ENCODE measurements around the gene ANTXR1. TPM values are rescaled to one million over a fixed set of nuclear protein-coding genes. Genes with fewer than 3 reads are reported as not detected.

The ANTXR1 gene
- polyA plus RNA-seq, 1 of the 3 experiments (the other 2 are of a cell fraction): 114 TPM

GRCh38 chr2:69241664-69242514 is 228.9 kb downstream of the ANTXR1 start:
- ChIA-PET POLR2A (no interaction called here), CTCF (interaction anchor here (0.9 to 1.7 kb wide), 3 partner anchors 16 to 48 kb away, joined by 3 to 4 read pairs (median 3); no protein-coding TSS in a partner anchor)
- DNase-seq: no peak
- TF ChIP-seq EZH2phosphoT487 (IDR thresholded peaks at IDR 0.05; ENCODE audit: borderline replicate concordance, low read depth) (no peak), FOSL2 (IDR thresholded peaks at IDR 0.05; ENCODE audit: borderline replicate concordance, low read depth) (no peak), TAF1 (IDR thresholded peaks at IDR 0.05; ENCODE audit: borderline replicate concordance, low read depth, low read length) (no peak), TEAD4 (IDR thresholded peaks at IDR 0.05; ENCODE audit: borderline replicate concordance, insufficient read depth) (no peak), SIN3A (IDR thresholded peaks at IDR 0.05; ENCODE audit: borderline replicate concordance, low read depth, low read length) (no peak), GABPA (IDR thresholded peaks at IDR 0.05; ENCODE audit: low read depth) (no peak), USF2 (IDR thresholded peaks at IDR 0.05; ENCODE audit: borderline replicate concordance, low read depth, low read length) (no peak), CHD2 (IDR thresholded peaks at IDR 0.05; ENCODE audit: low read length, partially characterized antibody) (no peak), SMC3 (IDR thresholded peaks at IDR 0.05; ENCODE audit: low read depth, low read length) (no peak), RAD21 (IDR thresholded peaks at IDR 0.05; ENCODE audit: low read length) (no peak), PBX3 (IDR thresholded peaks at IDR 0.05) (no peak), ELF1 (IDR thresholded peaks at IDR 0.05) (no peak)
- Histone ChIP-seq H3K27ac (ENCODE audit: low read depth in 2 of 2, low read length in 1 of 2) (peak overlapping the region; percentile 55 to 62; a peak in 3 of 4 replicates), H3K36me3 (replicated peaks in 1 of 2; ENCODE audit: control insufficient read depth in 1 of 2, insufficient read depth in 2 of 2, low read length in 1 of 2) (peaks cover 31 to 54% of the 10 kb centered on the region in 2 experiments), H3K9ac (no peak overlapping the region), H3K79me2 (ENCODE audit: insufficient read depth) (no peaks in the 10 kb centered on the region), H3K4me3 (ENCODE audit: low read depth in 2 of 2, low read length in 1 of 2) (no peak overlapping the region), H3K9me3 (no peaks in the 10 kb centered on the region), H3K27me3 (ENCODE audit: insufficient read depth) (no peaks in the 10 kb centered on the region), H3K4me2 (no peak overlapping the region), H3K9me2 (no peaks in the 10 kb centered on the region), H2AFZ (ENCODE audit: low read depth) (no peak overlapping the region), H4K20me1 (ENCODE audit: insufficient read depth) (no peaks in the 10 kb centered on the region), H3F3A (replicated peaks; ENCODE audit: insufficient read depth) (no peaks in the 10 kb centered on the region), H3K4me1 (ENCODE audit: control insufficient read depth in 1 of 2, insufficient read depth in 2 of 2, low read depth in 1 of 2, low read length in 1 of 2) (peaks cover 0 to 9% of the 10 kb centered on the region in 2 experiments; a peak in 2 of 4 replicates)
- over 99% methylated on average over 6 of the region's 9 CpGs for WGBS (ENCODE audit: low lambda C conversion rate)

- DNase-seq: no peak
- CTCF ChIA-PET: interaction anchor here (0.9 to 1.7 kb wide), 3 partner anchors 17 to 49 kb away, joined by 3 to 4 read pairs (median 3); no protein-coding TSS in a partner anchor
- H3K9me3 ChIP-seq: no peaks in the 10 kb centered on the region
- 74% methylated on average over 7 of the region's 7 CpGs for WGBS (ENCODE audit: low lambda C conversion rate)
- peaks cover 39 to 51% of the 10 kb centered on the region in 2 experiments for H3K36me3 ChIP-seq (replicated peaks in 1 of 2; ENCODE audit: control insufficient read depth in 1 of 2, insufficient read depth in 2 of 2, low read length in 1 of 2)
- H3K4me1 ChIP-seq (ENCODE audit: control insufficient read depth in 1 of 2, insufficient read depth in 2 of 2, low read depth in 1 of 2, low read length in 1 of 2): peaks cover 0 to 9% of the 10 kb centered on the region in 2 experiments; a peak in 2 of 4 replicates
- no peaks in the 10 kb centered on the region for H3K79me2 ChIP-seq (ENCODE audit: insufficient read depth)
- H3K4me2 ChIP-seq: no peak overlapping the region
- no peak overlapping the region for H2AFZ ChIP-seq (ENCODE audit: low read depth)
- no peaks in the 10 kb centered on the region for H3K9me2 ChIP-seq
- no peak overlapping the region for H3K4me3 ChIP-seq (ENCODE audit: low read depth in 2 of 2, low read length in 1 of 2)
- TF ChIP-seq MAX (IDR thresholded peaks at IDR 0.05; ENCODE audit: low read depth): no peak
- TF ChIP-seq TCF12 (IDR thresholded peaks at IDR 0.05): peak; percentile 48; the same call in 1 of the 2 replicates
- POLR2A ChIA-PET: no interaction called here
- H3K27ac ChIP-seq (ENCODE audit: low read depth in 2 of 2, low read length in 1 of 2): peak overlapping the region; percentile 55 to 62; a peak in 3 of 4 replicates
- H3F3A ChIP-seq (replicated peaks; ENCODE audit: insufficient read depth): no peaks in the 10 kb centered on the region
- no peaks in the 10 kb centered on the region for H4K20me1 ChIP-seq (ENCODE audit: insufficient read depth)
- no peak overlapping the region for H3K9ac ChIP-seq
- no peaks in the 10 kb centered on the region for H3K27me3 ChIP-seq (ENCODE audit: insufficient read depth)
Observed at GRCh38 chr2:69242651-69243051, 229.7 kb downstream of the ANTXR1 start.

Data from SK-N-SH (cell line).